Osteoblast (primary cell): ENCODE results near the gene HIGD1A. TPM values are rescaled to one million over a fixed set of nuclear protein-coding genes. Genes with fewer than 3 reads are reported as not detected.
A peak's percentile ranks its signal among the peaks of the same experiment; 100 is the strongest.

ENCODE experiments used
- DNase-seq: peaks from one replicate; pipeline ENCODE4 v3.0.0; 2011; ENCODE audit warnings: low spot score, mixed read lengths; ENCODE audit not compliant: insufficient read length; ENCODE audit errors: missing footprints
- H2AFZ ChIP-seq: 2 replicates; pipeline ENCODE4 v1.6.0; 2011; ENCODE audit warnings: mild to moderate bottlenecking, low read length
- H3K27ac ChIP-seq: 2 replicates; pipeline ENCODE4 v1.5.1; 2011; ENCODE audit warnings: mild to moderate bottlenecking, low read depth, low read length, moderate library complexity
- H3K27me3 ChIP-seq: 2 replicates; pipeline ENCODE4 v1.6.0; 2012; ENCODE audit warnings: mild to moderate bottlenecking, control low read depth, inconsistent platforms, low read length, moderate library complexity; ENCODE audit not compliant: insufficient read depth
- H3K36me3 ChIP-seq: 2 replicates; pipeline ENCODE4 v1.5.1; 2011; ENCODE audit warnings: mild to moderate bottlenecking, low read length, control low read depth, moderate library complexity; ENCODE audit not compliant: insufficient read depth
- H3K4me1 ChIP-seq: 2 replicates; pipeline ENCODE4 v1.5.1; 2011; ENCODE audit warnings: mild to moderate bottlenecking, low read length, control low read depth, moderate library complexity; ENCODE audit not compliant: insufficient read depth
- H3K4me2 ChIP-seq: 2 replicates; pipeline ENCODE4 v1.6.0; 2011; ENCODE audit warnings: mild to moderate bottlenecking, low read length; ENCODE audit not compliant: insufficient read depth
- H3K4me3 ChIP-seq: fragments of 200-600 bp; sonication (generic); 3 replicates; pipeline ENCODE4 v1.5.1; 2012; ENCODE audit warnings: mild to moderate bottlenecking, low read length, inconsistent platforms; ENCODE audit not compliant: insufficient read depth
- H3K79me2 ChIP-seq: 2 replicates; pipeline ENCODE4 v1.6.0; 2012; ENCODE audit warnings: mild to moderate bottlenecking, low read length, control low read depth, inconsistent platforms; ENCODE audit not compliant: insufficient read depth
- H3K9me3 ChIP-seq: 2 replicates; pipeline ENCODE4 v1.5.1; 2011; ENCODE audit warnings: low read depth, low read length, control low read depth
- H4K20me1 ChIP-seq: 2 replicates; pipeline ENCODE4 v1.6.0; 2012; ENCODE audit warnings: mild to moderate bottlenecking, low read length, control low read depth; ENCODE audit not compliant: insufficient read depth
- CTCF ChIP-seq: IDR thresholded peaks from 2 replicates; pipeline ENCODE4 v1.5.1; 2011; ENCODE audit warnings: mild to moderate bottlenecking, low read depth, low read length, moderate library complexity; ENCODE audit errors: extremely low read depth
- total RNA-seq: library from RNA; depleted of rRNA; stranded (reverse); fragments of >200 nt; gene quantifications from 2 replicates; pipeline ENCODE4 v1.2.3, GENCODE V29; 2012

The HIGD1A gene
- total RNA-seq, 1 donor, result 88.3 TPM

GRCh38 chr3:42846685-42847522, 42.6 kb upstream of the HIGD1A start:
- Histone ChIP-seq H3K27ac (no peak overlapping the region), H3K79me2 (no peaks in the 10 kb centered on the region), H3K4me2 (no peak overlapping the region), H3K9me3 (no peaks in the 10 kb centered on the region), H3K36me3 (no peaks in the 10 kb centered on the region), H4K20me1 (no peaks in the 10 kb centered on the region), H3K4me3 (no peak overlapping the region), H3K4me1 (no peaks in the 10 kb centered on the region), H2AFZ (no peak overlapping the region), H3K27me3 (peaks cover 12% of the 10 kb centered on the region)
- DNase-seq, result no peak
- TF ChIP-seq CTCF, result no peak

- Histone ChIP-seq H3K27me3 (peaks cover 12% of the 10 kb centered on the region), H3K36me3 (no peaks in the 10 kb centered on the region), H3K27ac (no peak overlapping the region), H3K9me3 (no peaks in the 10 kb centered on the region), H3K4me3 (no peak overlapping the region), H3K79me2 (no peaks in the 10 kb centered on the region), H3K4me1 (no peaks in the 10 kb centered on the region), H2AFZ (no peak overlapping the region), H3K4me2 (no peak overlapping the region), H4K20me1 (no peaks in the 10 kb centered on the region)
- TF ChIP-seq CTCF, result no peak
- peak; percentile 17 for DNase-seq
Observed at GRCh38 chr3:42844815-42845214, 40.5 kb upstream of the HIGD1A start.

DNA sequence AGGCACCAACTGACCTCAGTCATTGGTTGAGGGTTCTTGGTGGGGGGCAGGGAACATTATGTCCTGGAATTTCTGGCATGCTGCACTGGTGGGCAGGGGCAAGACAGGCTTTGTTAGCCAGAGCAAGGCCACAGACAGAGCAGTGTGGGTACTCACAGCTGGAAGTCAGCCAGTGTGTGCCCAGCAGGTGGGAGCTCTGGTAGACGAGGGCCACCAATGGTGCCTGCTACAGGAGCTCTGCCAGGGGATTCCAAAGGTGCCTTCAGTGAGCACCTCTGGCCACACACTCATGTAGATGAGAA, 40.1 kb upstream of the HIGD1A start:
- no peak overlapping the region for H3K4me2 ChIP-seq

More for the DNA sequence above, 40.1 kb upstream of the HIGD1A start:
- DNase-seq, result no peak
- H3K79me2 ChIP-seq, result no peaks in the 10 kb centered on the region
- no peaks in the 10 kb centered on the region for H3K4me1 ChIP-seq
- H3K27ac ChIP-seq, result no peak overlapping the region
- no peak overlapping the region for H3K4me3 ChIP-seq
- H3K36me3 ChIP-seq, result no peaks in the 10 kb centered on the region
- no peaks in the 10 kb centered on the region for H3K9me3 ChIP-seq
- no peak for TF ChIP-seq CTCF
- H4K20me1 ChIP-seq, result no peaks in the 10 kb centered on the region
- H3K27me3 ChIP-seq, result peaks cover 12% of the 10 kb centered on the region
- H2AFZ ChIP-seq, result no peak overlapping the region
